HepG2 (cell line): ENCODE results near the gene SLC35B2. TPM values are rescaled to one million over a fixed set of nuclear protein-coding genes. Genes with fewer than 3 reads are reported as not detected.
A peak's percentile ranks its signal among the peaks of the same experiment; 100 is the strongest.

ENCODE experiments used
- CBX5 ChIP-seq: sonication (generic); formaldehyde crosslinking; IDR thresholded peaks from 2 replicates; pipeline ENCODE4 v1.4.0; 2020; ENCODE audit warnings: missing genetic modification reagents, borderline replicate concordance
- DPF2 ChIP-seq: sonication (generic); formaldehyde crosslinking; IDR thresholded peaks from 2 replicates; pipeline ENCODE4 v1.4.0; 2020; ENCODE audit warnings: mild to moderate bottlenecking, low read depth, missing genetic modification reagents, borderline replicate concordance
- GTF2F1 ChIP-seq: fragments of 150-350 bp; IDR thresholded peaks from 2 replicates; pipeline ENCODE4 v1.6.1; 2014; ENCODE audit warnings: low read length
- HNRNPLL ChIP-seq: fragments of 200-400 bp; formaldehyde crosslinking; IDR thresholded peaks from 2 replicates; pipeline ENCODE4 v1.6.1; 2017; ENCODE audit warnings: mild to moderate bottlenecking, low read depth, low read length; ENCODE audit not compliant: poor library complexity, severe bottlenecking
- MXI1 ChIP-seq: IDR thresholded peaks from 3 replicates; pipeline ENCODE4 v1.6.1; 2012; ENCODE audit warnings: low read depth, low read length, inconsistent platforms, borderline replicate concordance
- NFE2 ChIP-seq: sonication (generic); formaldehyde crosslinking; IDR thresholded peaks from 2 replicates; pipeline ENCODE4 v1.4.0; 2020; ENCODE audit warnings: missing genetic modification reagents
- XBP1 ChIP-seq: sonication (generic); formaldehyde crosslinking; IDR thresholded peaks from 2 replicates; pipeline ENCODE4 v1.5.0; 2020; ENCODE audit warnings: missing genetic modification reagents
- YY1 ChIP-seq: IDR thresholded peaks from 2 replicates; pipeline ENCODE4 v1.6.1; 2011; ENCODE audit warnings: low read length, low read depth, moderate library complexity, mild to moderate bottlenecking; ENCODE audit not compliant: insufficient read depth, insufficient replicate concordance
- ZNF138 ChIP-seq: sonication (generic); formaldehyde crosslinking; IDR thresholded peaks from 2 replicates; pipeline ENCODE4 v1.5.0; 2020; ENCODE audit warnings: mild to moderate bottlenecking, low read depth, missing genetic modification reagents
- ZNF225 ChIP-seq: sonication (generic); formaldehyde crosslinking; IDR thresholded peaks from 2 replicates; pipeline ENCODE4 v1.4.0; 2020; ENCODE audit warnings: mild to moderate bottlenecking, missing genetic modification reagents
- ZNF747 ChIP-seq: sonication (generic); formaldehyde crosslinking; IDR thresholded peaks from 2 replicates; pipeline ENCODE4 v1.8.1; 2023; ENCODE audit warnings: missing genetic modification reagents, mild to moderate bottlenecking, borderline replicate concordance
- polyA plus RNA-seq, 8 experiments: library from polyadenylated mRNA; depleted of rRNA in 3 of 8; stranded (reverse) in 7 of 8; unstranded in 1 of 8; fragments of >200 nt; fragmentation: Illumina TruSeq in 4 of 8; extraction: Trizol in 4 of 8; gene quantifications; 2 replicates each; pipeline versions ENCODE4 v1.2.1 to v1.2.3, GENCODE V29; 2011 to 2016; ENCODE audit warnings: low read depth in 4 of 8, missing spikeins in 1 of 8, mixed read lengths in 1 of 8; ENCODE audit not compliant: insufficient read depth in 1 of 8
- total RNA-seq, 5 experiments: library from RNA; depleted of rRNA; stranded (reverse); fragments of >200 nt; fragmentation: Illumina TruSeq; extraction: Trizol; gene quantifications; 2 replicates each; pipeline ENCODE4 v1.2.3, GENCODE V29; 2016; ENCODE audit warnings: low read depth in 1 of 5
- TF ChIP-seq, protein P1 (sequence below): sonication (generic); formaldehyde crosslinking; IDR thresholded peaks from 2 replicates; pipeline ENCODE4 v1.5.1; 2020; ENCODE audit warnings: mild to moderate bottlenecking, missing genetic modification reagents
- TF ChIP-seq, protein P2 (sequence below): sonication (generic); formaldehyde crosslinking; IDR thresholded peaks from 2 replicates; pipeline ENCODE4 v1.4.0; 2020; ENCODE audit warnings: mild to moderate bottlenecking, missing genetic modification reagents
- TF ChIP-seq, protein P3 (sequence below): sonication (generic); formaldehyde crosslinking; IDR thresholded peaks from 2 replicates; pipeline ENCODE4 v1.5.0; 2020; ENCODE audit warnings: mild to moderate bottlenecking, missing genetic modification reagents
- TF ChIP-seq, protein P4 (sequence below): sonication (generic); formaldehyde crosslinking; conservative IDR thresholded peaks from 2 replicates; pipeline ENCODE4 v1.5.0; 2020; ENCODE audit warnings: missing genetic modification reagents
- TF ChIP-seq, protein P5 (sequence below): sonication (generic); formaldehyde crosslinking; IDR thresholded peaks from 2 replicates; pipeline ENCODE4 v1.4.0; 2020; ENCODE audit warnings: missing genetic modification reagents

Gene SLC35B2
- total and polyA plus RNA-seq, 2 of the 13 experiments (the other 11 are each of a cell fraction or from before 2014, with no cell fraction given): 61.1 to 148 TPM

DNA sequence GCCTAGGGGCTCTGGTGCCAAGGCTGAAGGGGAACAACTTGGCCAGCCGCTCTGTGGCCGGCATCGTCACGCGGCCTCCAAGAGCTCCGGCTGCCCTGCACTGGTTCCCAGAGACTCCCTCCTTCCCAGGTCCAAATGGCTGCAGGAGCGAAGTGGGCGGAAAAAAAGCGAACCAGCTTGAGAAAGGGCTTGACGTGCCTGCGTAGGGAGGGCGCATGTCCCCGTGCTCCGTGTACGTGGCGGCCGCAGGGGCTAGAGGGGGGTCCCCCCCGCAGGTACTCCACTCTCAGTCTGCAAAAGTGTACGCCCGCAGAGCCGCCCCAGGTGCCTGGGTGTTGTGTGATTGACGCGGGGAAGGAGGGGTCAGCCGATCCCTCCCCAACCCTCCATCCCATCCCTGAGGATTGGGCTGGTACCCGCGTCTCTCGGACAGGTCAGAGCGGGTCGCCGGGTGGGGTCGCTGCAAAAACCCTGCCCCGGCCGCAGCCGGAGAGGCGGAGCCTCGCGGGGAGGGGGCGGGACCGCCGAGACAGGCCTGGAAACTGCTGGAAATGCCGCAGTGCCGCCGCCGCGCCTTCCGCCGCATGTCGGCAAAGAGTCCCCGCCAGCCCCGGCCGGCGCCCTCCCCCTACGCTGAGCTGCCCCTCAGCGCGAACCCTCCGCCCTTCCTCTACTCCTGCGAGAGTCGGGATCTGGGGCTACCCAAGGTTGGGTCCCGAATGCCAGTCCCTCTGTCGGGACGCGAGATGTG lies 11.2 kb downstream of the SLC35B2 start (continued):
- TF ChIP-seq XBP1 (CRISPR knock-in tag): peak; percentile 26; the same call in 1 of the 2 replicates
- peak; percentile 75 for TF ChIP-seq YY1
- TF ChIP-seq, protein P1, sequence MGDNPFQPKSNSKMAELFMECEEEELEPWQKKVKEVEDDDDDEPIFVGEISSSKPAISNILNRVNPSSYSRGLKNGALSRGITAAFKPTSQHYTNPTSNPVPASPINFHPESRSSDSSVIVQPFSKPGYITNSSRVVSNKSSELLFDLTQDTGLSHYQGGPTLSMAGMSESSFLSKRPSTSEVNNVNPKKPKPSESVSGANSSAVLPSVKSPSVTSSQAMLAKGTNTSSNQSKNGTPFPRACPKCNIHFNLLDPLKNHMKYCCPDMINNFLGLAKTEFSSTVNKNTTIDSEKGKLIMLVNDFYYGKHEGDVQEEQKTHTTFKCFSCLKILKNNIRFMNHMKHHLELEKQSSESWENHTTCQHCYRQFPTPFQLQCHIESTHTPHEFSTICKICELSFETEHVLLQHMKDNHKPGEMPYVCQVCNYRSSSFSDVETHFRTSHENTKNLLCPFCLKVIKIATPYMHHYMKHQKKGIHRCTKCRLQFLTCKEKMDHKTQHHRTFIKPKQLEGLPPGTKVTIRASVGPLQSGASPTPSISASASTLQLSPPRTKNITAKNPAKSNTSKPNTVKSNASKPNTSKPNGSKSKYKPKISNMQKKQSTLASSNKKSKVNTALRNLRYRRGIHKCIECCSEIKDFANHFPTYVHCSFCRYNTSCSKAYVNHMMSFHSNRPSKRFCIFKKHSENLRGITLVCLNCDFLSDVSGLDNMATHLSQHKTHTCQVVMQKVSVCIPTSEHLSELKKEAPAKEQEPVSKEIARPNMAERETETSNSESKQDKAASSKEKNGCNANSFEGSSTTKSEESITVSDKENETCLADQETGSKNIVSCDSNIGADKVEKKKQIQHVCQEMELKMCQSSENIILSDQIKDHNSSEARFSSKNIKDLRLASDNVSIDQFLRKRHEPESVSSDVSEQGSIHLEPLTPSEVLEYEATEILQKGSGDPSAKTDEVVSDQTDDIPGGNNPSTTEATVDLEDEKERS (CRISPR knock-in tag): peak; percentile 31; the same call in 1 of the 2 replicates
- TF ChIP-seq ZNF747 (CRISPR knock-in tag): peak; percentile 65
- TF ChIP-seq, protein P2, sequence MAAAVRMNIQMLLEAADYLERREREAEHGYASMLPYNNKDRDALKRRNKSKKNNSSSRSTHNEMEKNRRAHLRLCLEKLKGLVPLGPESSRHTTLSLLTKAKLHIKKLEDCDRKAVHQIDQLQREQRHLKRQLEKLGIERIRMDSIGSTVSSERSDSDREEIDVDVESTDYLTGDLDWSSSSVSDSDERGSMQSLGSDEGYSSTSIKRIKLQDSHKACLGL (CRISPR knock-in tag): peak; percentile 83; the same call in 1 of the 2 replicates
- peak; percentile 46 for TF ChIP-seq ZNF225 (CRISPR knock-in tag)
- TF ChIP-seq, protein P3, sequence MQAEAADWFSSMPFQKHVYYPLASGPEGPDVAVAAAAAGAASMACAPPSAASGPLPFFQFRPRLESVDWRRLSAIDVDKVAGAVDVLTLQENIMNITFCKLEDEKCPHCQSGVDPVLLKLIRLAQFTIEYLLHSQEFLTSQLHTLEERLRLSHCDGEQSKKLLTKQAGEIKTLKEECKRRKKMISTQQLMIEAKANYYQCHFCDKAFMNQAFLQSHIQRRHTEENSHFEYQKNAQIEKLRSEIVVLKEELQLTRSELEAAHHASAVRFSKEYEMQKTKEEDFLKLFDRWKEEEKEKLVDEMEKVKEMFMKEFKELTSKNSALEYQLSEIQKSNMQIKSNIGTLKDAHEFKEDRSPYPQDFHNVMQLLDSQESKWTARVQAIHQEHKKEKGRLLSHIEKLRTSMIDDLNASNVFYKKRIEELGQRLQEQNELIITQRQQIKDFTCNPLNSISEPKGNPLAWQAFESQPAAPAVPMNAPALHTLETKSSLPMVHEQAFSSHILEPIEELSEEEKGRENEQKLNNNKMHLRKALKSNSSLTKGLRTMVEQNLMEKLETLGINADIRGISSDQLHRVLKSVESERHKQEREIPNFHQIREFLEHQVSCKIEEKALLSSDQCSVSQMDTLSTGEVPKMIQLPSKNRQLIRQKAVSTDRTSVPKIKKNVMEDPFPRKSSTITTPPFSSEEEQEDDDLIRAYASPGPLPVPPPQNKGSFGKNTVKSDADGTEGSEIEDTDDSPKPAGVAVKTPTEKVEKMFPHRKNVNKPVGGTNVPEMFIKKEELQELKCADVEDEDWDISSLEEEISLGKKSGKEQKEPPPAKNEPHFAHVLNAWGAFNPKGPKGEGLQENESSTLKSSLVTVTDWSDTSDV: peak; percentile 16; the same call in 1 of the 2 replicates
- TF ChIP-seq GTF2F1: peak; percentile 49; the same call in 1 of the 2 replicates
- no peak; the same call in 1 of the 2 replicates for TF ChIP-seq DPF2 (CRISPR knock-in tag)
- TF ChIP-seq NFE2 (CRISPR knock-in tag): no peak
- TF ChIP-seq HNRNPLL: peak; percentile 94
- TF ChIP-seq, protein P4, sequence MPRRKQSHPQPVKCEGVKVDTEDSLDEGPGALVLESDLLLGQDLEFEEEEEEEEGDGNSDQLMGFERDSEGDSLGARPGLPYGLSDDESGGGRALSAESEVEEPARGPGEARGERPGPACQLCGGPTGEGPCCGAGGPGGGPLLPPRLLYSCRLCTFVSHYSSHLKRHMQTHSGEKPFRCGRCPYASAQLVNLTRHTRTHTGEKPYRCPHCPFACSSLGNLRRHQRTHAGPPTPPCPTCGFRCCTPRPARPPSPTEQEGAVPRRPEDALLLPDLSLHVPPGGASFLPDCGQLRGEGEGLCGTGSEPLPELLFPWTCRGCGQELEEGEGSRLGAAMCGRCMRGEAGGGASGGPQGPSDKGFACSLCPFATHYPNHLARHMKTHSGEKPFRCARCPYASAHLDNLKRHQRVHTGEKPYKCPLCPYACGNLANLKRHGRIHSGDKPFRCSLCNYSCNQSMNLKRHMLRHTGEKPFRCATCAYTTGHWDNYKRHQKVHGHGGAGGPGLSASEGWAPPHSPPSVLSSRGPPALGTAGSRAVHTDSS (CRISPR knock-in tag): no peak
- TF ChIP-seq MXI1: peak; percentile 66; the same call in 2 of the 3 replicates
- TF ChIP-seq, protein P5, sequence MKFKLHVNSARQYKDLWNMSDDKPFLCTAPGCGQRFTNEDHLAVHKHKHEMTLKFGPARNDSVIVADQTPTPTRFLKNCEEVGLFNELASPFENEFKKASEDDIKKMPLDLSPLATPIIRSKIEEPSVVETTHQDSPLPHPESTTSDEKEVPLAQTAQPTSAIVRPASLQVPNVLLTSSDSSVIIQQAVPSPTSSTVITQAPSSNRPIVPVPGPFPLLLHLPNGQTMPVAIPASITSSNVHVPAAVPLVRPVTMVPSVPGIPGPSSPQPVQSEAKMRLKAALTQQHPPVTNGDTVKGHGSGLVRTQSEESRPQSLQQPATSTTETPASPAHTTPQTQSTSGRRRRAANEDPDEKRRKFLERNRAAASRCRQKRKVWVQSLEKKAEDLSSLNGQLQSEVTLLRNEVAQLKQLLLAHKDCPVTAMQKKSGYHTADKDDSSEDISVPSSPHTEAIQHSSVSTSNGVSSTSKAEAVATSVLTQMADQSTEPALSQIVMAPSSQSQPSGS (CRISPR knock-in tag): peak; percentile 83; the same call in 1 of the 2 replicates
- TF ChIP-seq CBX5 (CRISPR knock-in tag): no peak
- TF ChIP-seq ZNF138 (CRISPR knock-in tag): no peak
